Liver (tissue), 9 donors: ENCODE data around the gene GTF2E1. TPM values are rescaled to one million over a fixed set of nuclear protein-coding genes. Genes with fewer than 3 reads are reported as not detected.

Experiments
- DNase-seq: peaks from one replicate; pipeline ENCODE4 v3.0.0-alpha.2; 2017; ENCODE audit warnings: low spot score
- H3K27ac ChIP-seq, 2 donors: one replicate each; pipeline ENCODE4 v1.7.0; 2013; ENCODE audit warnings: inconsistent platforms in 2 of 2, low read length in 2 of 2, control low read depth in 1 of 2, low read depth in 1 of 2, mild to moderate bottlenecking in 1 of 2
- H3K27me3 ChIP-seq, 4 donors: one replicate each; pipeline versions ENCODE4 v1.6.1 to v1.7.0; 2013; ENCODE audit warnings: low read length in 3 of 4, inconsistent platforms in 1 of 4, mild to moderate bottlenecking in 1 of 4, moderate library complexity in 1 of 4; ENCODE audit not compliant: control insufficient read depth in 4 of 4, insufficient read depth in 4 of 4
- H3K36me3 ChIP-seq, 4 donors: one replicate each; pipeline versions ENCODE4 v1.6.1 to v1.7.0; 2013; ENCODE audit warnings: low read length in 3 of 4, mild to moderate bottlenecking in 3 of 4, low read depth in 1 of 4, moderate library complexity in 1 of 4; ENCODE audit not compliant: control insufficient read depth in 4 of 4, insufficient read depth in 3 of 4
- H3K4me1 ChIP-seq, 4 donors: one replicate each; pipeline versions ENCODE4 v1.6.1 to v1.7.0; 2013; ENCODE audit warnings: low read length in 3 of 4, mild to moderate bottlenecking in 3 of 4, moderate library complexity in 1 of 4; ENCODE audit not compliant: control insufficient read depth in 4 of 4, insufficient read depth in 4 of 4
- H3K4me3 ChIP-seq, 3 donors: one replicate each; pipeline versions ENCODE4 v1.6.1 to v1.7.0; 2013; ENCODE audit warnings: low read length in 3 of 3, control low read depth in 1 of 3, low read depth in 1 of 3, mild to moderate bottlenecking in 1 of 3
- H3K9ac ChIP-seq, 2 donors: one replicate each; pipeline ENCODE4 v1.7.0; 2013; ENCODE audit warnings: low read length in 2 of 2, mild to moderate bottlenecking in 2 of 2, moderate library complexity in 2 of 2, control low read depth in 1 of 2, low read depth in 1 of 2
- H3K9me3 ChIP-seq, 4 donors: one replicate each; pipeline versions ENCODE4 v1.6.1 to v1.7.0; 2013; ENCODE audit warnings: low read length in 3 of 4; ENCODE audit not compliant: control insufficient read depth in 4 of 4
- EGR1 ChIP-seq, 2 donors: IDR thresholded peaks; 2 replicates each; pipeline ENCODE4 v1.6.1; 2016 to 2018; ENCODE audit warnings: antibody characterized with exemption in 2 of 2, low read depth in 2 of 2
- FOXA1 ChIP-seq: IDR thresholded peaks from 2 replicates; pipeline ENCODE4 v1.6.1; 2016; ENCODE audit warnings: antibody characterized with exemption
- FOXA2 ChIP-seq: IDR thresholded peaks from 2 replicates; pipeline ENCODE4 v1.6.1; 2016; ENCODE audit warnings: antibody characterized with exemption
- GABPA ChIP-seq, 2 donors: IDR thresholded peaks in 1 of 2; conservative IDR thresholded peaks in 1 of 2; 2 replicates each; pipeline ENCODE4 v1.6.1; 2016; ENCODE audit warnings: antibody characterized with exemption in 2 of 2, mild to moderate bottlenecking in 1 of 2, moderate library complexity in 1 of 2
- HNF4A ChIP-seq, 2 donors: conservative IDR thresholded peaks; 2 replicates each; pipeline ENCODE4 v1.6.1; 2016; ENCODE audit warnings: antibody characterized with exemption in 2 of 2, mild to moderate bottlenecking in 2 of 2
- HNF4G ChIP-seq: IDR thresholded peaks from 2 replicates; pipeline ENCODE4 v1.6.1; 2016; ENCODE audit warnings: antibody characterized with exemption
- JUND ChIP-seq, 2 donors: IDR thresholded peaks; 2 replicates each; pipeline ENCODE4 v1.6.1; 2016; ENCODE audit warnings: antibody characterized with exemption in 2 of 2
- NR2F2 ChIP-seq: IDR thresholded peaks from 2 replicates; pipeline ENCODE4 v1.6.1; 2016; ENCODE audit warnings: antibody characterized with exemption
- RAD21 ChIP-seq, 2 donors: IDR thresholded peaks; 2 replicates each; pipeline ENCODE4 v1.6.1; 2016; ENCODE audit warnings: antibody characterized with exemption in 2 of 2, mild to moderate bottlenecking in 2 of 2
- RXRA ChIP-seq, 2 donors: IDR thresholded peaks; 2 replicates each; pipeline ENCODE4 v1.6.1; 2017 to 2018; ENCODE audit warnings: antibody characterized with exemption in 2 of 2, mild to moderate bottlenecking in 1 of 2
- SP1 ChIP-seq: IDR thresholded peaks from 2 replicates; pipeline ENCODE4 v1.6.1; 2018; ENCODE audit warnings: antibody characterized with exemption, mild to moderate bottlenecking
- TAF1 ChIP-seq: conservative IDR thresholded peaks from 2 replicates; pipeline ENCODE4 v1.6.1; 2016; ENCODE audit warnings: antibody characterized with exemption, mild to moderate bottlenecking
- YY1 ChIP-seq: IDR thresholded peaks from 2 replicates; pipeline ENCODE4 v1.6.1; 2016; ENCODE audit warnings: antibody characterized with exemption, mild to moderate bottlenecking
- WGBS: extraction: QIAGEN DNeasy Blood & Tissue Kit; methylation state at CpG from one replicate; pipeline ENCODE4 v1.1.7; 2013; 5-methylcytosine and 5-hydroxymethylcytosine counted together
- polyA plus RNA-seq, 2 donors: library from polyadenylated mRNA; stranded (reverse) in 1 of 2; unstranded in 1 of 2; fragments of 200-250 nt in 1 of 2; fragments of >200 nt in 1 of 2; fragmentation: Nextera tagmentation in 1 of 2; extraction: Ambion mirVana in 1 of 2; gene quantifications; one replicate each; pipeline versions ENCODE4 v1.2.1 to v1.2.3, GENCODE V29; 2013 to 2015
- total RNA-seq, 2 donors: library from RNA; depleted of rRNA; stranded (reverse); fragments of >200 nt; gene quantifications; one replicate each; pipeline ENCODE4 v1.2.3, GENCODE V29; 2014
- TF ChIP-seq, protein P1 (sequence below): IDR thresholded peaks from 2 replicates; pipeline ENCODE4 v1.6.1; 2016; ENCODE audit warnings: antibody characterized with exemption
- TF ChIP-seq, protein P2 (sequence below): fragments of 150-350 bp; IDR thresholded peaks from 2 replicates; pipeline ENCODE4 v1.5.1; 2017; ENCODE audit warnings: improper control_type of control experiment, low read depth, low read length; ENCODE audit not compliant: missing input control
- TF ChIP-seq, protein P3 (sequence below): IDR thresholded peaks from 2 replicates; pipeline ENCODE4 v1.6.1; 2016; ENCODE audit warnings: antibody characterized with exemption
- TF ChIP-seq, protein P4 (sequence below): IDR thresholded peaks from 2 replicates; pipeline ENCODE4 v1.6.1; 2016; ENCODE audit warnings: antibody characterized with exemption
- TF ChIP-seq, protein P5 (sequence below): IDR thresholded peaks from 2 replicates; pipeline ENCODE4 v1.6.1; 2016; ENCODE audit warnings: antibody characterized with exemption, mild to moderate bottlenecking
- donor health status: healthy.
- donor health status: healthy.
- donor health status: healthy.
- donor health status: healthy.
- donor health status: healthy.

Gene GTF2E1
- total and polyA plus RNA-seq, 4 donors, result 2.3 to 9.5 (median 3.9) TPM

DNA sequence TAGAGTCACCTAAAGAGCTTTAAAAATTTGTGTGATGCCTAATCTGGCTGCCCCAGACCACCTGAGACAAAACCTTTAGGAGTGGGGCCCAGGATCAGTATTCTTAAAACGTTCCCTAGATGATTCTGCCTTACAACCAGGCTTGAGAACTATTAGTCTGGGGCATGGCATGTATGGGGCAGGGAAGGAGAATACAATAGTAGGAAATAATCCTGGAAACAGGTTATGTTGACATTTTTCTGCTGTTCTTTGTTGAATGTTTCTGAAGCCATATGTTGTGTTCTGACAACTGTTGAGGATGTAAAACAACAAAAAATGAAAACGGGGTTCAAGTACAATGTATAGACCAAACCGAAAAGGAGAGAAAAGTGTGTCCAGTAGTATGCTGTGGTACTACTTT lies 2.9 kb downstream of the GTF2E1 start:
- TF ChIP-seq, protein P1, sequence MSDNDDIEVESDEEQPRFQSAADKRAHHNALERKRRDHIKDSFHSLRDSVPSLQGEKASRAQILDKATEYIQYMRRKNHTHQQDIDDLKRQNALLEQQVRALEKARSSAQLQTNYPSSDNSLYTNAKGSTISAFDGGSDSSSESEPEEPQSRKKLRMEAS, result no peak
- TF ChIP-seq RAD21 (IDR thresholded peaks at IDR 0.05) (no peak), HNF4A (conservative IDR thresholded peaks at IDR 0.05) (no peak), FOXA1 (no peak), RXRA (IDR thresholded peaks at IDR 0.05) (no peak), HNF4G (no peak), FOXA2 (no peak), GABPA (IDR thresholded peaks at IDR 0.05 in 1 of 2, conservative IDR thresholded peaks at IDR 0.05 in 1 of 2) (no peak), NR2F2 (no peak), TAF1 (no peak), EGR1 (IDR thresholded peaks at IDR 0.05; ENCODE audit: low read depth in 2 of 2) (no peak), JUND (IDR thresholded peaks at IDR 0.05) (no peak), YY1 (no peak), SP1 (no peak)
- TF ChIP-seq, protein P2, sequence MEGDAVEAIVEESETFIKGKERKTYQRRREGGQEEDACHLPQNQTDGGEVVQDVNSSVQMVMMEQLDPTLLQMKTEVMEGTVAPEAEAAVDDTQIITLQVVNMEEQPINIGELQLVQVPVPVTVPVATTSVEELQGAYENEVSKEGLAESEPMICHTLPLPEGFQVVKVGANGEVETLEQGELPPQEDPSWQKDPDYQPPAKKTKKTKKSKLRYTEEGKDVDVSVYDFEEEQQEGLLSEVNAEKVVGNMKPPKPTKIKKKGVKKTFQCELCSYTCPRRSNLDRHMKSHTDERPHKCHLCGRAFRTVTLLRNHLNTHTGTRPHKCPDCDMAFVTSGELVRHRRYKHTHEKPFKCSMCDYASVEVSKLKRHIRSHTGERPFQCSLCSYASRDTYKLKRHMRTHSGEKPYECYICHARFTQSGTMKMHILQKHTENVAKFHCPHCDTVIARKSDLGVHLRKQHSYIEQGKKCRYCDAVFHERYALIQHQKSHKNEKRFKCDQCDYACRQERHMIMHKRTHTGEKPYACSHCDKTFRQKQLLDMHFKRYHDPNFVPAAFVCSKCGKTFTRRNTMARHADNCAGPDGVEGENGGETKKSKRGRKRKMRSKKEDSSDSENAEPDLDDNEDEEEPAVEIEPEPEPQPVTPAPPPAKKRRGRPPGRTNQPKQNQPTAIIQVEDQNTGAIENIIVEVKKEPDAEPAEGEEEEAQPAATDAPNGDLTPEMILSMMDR, result no peak
- TF ChIP-seq, protein P3, sequence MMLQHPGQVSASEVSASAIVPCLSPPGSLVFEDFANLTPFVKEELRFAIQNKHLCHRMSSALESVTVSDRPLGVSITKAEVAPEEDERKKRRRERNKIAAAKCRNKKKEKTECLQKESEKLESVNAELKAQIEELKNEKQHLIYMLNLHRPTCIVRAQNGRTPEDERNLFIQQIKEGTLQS, result no peak
- TF ChIP-seq, protein P4, sequence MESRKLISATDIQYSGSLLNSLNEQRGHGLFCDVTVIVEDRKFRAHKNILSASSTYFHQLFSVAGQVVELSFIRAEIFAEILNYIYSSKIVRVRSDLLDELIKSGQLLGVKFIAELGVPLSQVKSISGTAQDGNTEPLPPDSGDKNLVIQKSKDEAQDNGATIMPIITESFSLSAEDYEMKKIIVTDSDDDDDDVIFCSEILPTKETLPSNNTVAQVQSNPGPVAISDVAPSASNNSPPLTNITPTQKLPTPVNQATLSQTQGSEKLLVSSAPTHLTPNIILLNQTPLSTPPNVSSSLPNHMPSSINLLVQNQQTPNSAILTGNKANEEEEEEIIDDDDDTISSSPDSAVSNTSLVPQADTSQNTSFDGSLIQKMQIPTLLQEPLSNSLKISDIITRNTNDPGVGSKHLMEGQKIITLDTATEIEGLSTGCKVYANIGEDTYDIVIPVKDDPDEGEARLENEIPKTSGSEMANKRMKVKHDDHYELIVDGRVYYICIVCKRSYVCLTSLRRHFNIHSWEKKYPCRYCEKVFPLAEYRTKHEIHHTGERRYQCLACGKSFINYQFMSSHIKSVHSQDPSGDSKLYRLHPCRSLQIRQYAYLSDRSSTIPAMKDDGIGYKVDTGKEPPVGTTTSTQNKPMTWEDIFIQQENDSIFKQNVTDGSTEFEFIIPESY, result no peak
- TF ChIP-seq, protein P5, sequence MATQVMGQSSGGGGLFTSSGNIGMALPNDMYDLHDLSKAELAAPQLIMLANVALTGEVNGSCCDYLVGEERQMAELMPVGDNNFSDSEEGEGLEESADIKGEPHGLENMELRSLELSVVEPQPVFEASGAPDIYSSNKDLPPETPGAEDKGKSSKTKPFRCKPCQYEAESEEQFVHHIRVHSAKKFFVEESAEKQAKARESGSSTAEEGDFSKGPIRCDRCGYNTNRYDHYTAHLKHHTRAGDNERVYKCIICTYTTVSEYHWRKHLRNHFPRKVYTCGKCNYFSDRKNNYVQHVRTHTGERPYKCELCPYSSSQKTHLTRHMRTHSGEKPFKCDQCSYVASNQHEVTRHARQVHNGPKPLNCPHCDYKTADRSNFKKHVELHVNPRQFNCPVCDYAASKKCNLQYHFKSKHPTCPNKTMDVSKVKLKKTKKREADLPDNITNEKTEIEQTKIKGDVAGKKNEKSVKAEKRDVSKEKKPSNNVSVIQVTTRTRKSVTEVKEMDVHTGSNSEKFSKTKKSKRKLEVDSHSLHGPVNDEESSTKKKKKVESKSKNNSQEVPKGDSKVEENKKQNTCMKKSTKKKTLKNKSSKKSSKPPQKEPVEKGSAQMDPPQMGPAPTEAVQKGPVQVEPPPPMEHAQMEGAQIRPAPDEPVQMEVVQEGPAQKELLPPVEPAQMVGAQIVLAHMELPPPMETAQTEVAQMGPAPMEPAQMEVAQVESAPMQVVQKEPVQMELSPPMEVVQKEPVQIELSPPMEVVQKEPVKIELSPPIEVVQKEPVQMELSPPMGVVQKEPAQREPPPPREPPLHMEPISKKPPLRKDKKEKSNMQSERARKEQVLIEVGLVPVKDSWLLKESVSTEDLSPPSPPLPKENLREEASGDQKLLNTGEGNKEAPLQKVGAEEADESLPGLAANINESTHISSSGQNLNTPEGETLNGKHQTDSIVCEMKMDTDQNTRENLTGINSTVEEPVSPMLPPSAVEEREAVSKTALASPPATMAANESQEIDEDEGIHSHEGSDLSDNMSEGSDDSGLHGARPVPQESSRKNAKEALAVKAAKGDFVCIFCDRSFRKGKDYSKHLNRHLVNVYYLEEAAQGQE, result no peak
- 89% methylated on average over 3 of the region's 3 CpGs for WGBS
- Histone ChIP-seq H3K4me1 (peaks cover 2 to 16% (median 14%) of the 10 kb centered on the region in 4 donors), H3K9me3 (no peaks in the 10 kb centered on the region), H3K27ac (no peak overlapping the region), H3K9ac (no peak overlapping the region), H3K27me3 (no peaks in the 10 kb centered on the region), H3K36me3 (no peaks in the 10 kb centered on the region), H3K4me3 (no peak overlapping the region)
- no peak for DNase-seq
